GM18508 (cell line): Measurements from ENCODE around the gene KIF26B.

Source experiments
- ATAC-seq: cut with Tn5 transposase; IDR thresholded peaks from one replicate; pipeline ENCODE4 v1.9.1; 2021; ENCODE audit warnings: moderate number of reproducible peaks; ENCODE audit not compliant: insufficient read depth, unreplicated experiment

Gene KIF26B

DNA sequence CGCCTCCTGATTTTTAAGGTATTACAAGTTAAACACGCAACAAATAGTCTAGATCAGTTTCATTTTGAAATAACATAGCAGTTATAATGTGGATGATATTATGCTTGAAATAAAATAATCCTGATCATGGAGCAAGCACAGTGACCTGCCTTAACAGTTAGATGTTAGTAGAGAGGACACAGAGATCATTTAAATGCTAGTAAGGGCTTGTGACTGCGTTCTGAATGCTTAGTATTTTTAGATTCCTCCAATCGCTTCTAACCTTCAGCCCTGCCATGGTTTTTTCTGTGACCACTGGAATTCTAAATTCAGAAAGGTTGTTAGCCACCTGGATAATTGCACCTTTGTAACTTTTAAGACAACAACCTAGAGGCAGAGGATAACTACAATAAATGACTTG is 46.4 kb downstream of the KIF26B start:
- no peak for ATAC-seq

DNA sequence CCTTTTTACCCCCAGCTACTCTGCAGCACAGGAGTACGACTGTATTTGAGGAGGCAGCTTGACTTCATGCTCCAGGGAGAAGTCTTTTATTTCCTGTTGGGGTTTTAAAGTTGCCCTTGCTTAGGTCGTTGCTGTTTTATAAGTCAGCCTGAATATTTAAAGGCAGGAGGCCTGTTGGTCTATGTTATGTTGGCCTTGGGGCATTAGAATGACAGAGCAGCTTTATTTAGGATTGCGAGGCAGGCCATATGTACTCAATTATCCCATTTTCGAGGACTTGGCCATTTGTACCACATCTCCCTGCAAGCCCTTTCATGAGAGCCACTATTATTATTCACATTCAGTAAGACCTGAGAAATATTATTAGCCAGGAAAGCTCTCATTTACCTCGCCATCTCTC is 47.0 kb downstream of the KIF26B start:
- no peak for ATAC-seq

DNA sequence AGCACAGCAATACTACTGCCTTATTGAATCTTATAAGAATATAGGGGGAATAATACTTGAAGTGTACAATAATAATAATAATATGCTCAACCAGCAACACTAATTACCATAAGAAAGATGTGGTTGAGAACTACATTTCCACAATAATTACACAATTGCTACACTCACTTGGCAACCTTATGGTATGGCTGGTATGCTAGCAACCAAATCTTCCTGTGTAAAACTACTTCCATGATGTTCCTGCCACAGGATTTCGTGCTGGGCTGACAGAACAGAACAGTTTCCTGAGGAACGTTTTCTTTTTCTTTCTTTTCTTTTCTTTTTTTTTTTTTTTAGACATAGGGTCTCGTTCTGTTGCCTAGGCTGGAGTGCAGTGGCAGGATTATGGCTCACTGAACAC is 50.6 kb downstream of the KIF26B start:
- no peak for ATAC-seq

DNA sequence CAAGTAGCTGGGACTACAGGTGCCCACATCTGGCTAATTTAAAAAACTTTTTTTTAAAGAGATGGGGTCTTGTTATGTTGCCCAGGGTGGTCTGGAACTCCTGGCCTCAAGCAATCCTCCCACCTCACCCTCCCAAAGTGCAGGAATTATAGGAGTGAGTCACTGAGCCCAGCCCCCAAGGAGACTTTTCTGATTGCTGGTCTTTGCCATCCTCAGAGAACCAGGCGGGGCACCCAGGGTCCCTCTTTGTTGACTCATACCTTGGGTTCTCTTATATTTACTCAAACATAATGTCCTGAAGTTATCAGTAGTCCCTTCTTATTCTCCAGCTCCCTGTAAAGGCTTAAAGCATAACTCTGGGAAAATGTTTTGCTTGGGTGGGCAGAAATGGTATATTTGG is 51.1 kb downstream of the KIF26B start:
- no peak for ATAC-seq

DNA sequence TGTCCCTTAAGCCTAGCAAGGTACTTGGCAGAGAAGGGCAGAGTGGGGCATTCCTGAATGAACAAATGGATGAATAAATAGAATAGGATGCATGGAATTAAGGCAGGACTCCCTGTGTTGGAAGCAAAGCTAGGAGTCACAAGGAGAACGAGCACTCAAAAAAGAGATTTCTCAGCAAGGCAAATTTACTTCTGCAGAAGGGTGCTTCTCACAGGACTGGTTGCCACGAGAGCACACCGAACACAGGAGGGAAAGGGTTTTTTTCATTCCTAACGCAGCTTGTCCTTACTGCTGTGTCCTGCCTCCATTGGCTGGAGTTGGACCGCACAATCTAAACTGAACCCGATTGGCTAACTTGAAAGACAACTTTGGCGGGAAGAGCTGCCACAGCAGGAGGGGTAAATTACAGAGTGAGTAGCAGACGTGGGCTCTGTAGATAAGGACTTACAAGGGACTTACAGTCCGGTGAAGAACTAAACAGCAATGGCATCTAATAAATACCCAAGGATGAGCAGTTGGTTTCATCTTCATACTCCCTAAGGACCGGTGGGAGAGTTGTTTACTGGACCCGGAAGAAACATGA is 52.4 kb downstream of the KIF26B start:
- no peak for ATAC-seq

DNA sequence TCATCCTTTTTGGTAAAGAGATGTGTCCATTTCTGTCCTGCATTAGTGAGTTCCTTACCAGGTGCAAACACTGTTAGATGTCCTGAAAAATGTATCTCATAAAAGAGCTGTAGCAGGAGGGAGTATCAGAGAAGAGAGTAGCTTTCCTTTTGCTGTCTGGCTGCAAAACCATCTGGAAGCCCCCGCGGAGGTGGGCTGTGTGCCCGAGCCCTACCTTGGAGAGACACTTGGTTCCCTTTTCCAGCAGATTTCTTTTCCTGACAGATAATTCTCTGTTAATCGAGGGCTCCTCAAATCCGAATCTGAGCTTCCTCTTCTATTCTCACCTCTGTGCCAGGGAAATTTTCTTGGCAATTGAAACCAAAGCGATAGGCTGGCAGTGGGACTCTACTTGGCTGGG is 53.0 kb downstream of the KIF26B start:
- ATAC-seq, result no peak

DNA sequence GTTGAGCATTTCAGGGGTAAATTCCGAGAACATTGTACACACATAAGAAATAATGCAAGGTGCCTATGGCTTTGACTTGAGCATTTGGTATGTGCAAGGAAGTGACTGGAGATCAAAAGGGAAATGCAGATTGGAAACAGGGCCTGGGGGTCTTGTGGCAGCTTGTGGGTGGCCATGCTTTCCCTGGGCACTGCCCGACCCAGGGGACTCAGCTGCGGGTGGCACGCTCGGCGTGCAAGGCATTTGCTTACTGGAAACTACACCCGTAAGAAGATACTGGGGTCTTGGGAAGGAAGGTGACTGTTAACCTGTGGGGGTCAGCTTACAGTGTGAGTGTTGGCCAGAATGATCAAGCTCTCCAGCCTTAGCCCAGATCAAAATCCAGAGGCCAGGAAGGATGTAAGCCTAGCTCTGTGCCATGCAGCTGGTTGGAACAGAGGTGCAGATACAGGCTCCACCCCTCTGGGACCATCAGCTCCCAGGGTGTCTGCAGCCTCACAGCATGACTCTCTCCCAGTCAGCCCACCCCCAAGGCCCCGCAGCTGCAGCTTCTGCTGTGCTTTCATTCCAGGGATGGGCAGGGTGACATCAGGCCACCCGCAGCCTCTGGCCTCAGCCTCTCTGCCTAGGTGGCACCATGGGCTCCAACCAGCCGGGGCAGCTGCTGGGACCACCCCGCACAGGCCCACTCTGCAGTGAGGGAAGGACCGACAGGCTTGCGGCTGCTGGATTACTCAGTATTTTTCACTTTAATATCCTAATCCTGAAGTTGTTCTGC is 55.1 kb downstream of the KIF26B start:
- ATAC-seq, result no peak

DNA sequence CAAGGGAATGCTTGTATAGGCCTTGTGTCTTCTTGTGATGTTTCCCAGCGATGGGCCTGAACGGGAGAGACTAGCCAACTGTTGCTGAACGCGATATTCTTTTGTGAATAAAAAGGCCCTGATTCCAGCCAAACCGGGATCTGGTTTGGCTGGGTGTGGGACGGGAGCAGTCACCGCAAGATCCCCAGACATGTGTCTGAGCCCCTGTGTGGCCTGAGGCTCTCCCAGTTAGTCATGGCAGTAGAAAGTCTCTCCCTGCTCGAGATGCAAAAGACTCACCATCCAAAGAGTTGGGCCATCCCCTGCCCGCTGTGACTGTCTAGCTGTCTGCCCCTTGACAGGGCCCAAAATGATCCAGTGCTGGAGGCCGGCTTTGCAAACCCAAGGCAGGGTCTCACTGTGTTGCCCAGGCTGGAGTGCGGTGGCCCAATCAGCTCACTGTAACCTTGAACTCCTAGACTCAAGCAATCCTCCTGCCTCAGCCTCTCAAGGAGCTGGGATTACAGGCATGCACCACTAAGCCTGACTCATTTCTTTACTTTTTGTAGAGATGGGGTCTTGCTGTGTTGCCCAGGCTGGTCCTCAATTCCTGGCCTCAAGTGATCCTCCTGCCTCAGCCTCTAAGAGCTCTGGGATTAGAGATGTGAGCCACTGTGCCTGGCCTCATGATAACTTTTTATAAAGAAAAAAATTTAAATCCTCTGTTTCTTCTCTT is 56.4 kb downstream of the KIF26B start:
- no peak for ATAC-seq

DNA sequence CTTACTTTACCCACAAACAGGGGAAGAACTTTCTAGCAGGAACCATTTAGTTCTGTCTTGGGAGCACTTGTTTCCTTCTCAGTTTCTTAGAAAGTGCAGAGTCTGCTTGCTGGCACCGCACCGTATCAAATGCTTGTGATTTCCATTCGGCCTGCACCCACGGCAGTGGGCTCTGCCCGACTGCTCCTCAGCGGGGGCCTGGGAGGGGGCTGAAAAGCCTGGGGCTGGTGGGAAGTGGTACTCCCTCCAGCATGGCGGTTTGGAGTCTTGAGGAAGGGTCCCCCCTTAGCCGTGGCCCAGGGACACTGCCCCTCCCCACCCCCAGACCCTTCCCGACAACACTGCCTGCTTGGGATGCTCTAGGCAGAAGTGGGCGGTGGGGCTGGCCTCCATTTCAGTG is 57.0 kb downstream of the KIF26B start:
- ATAC-seq, result no peak

DNA sequence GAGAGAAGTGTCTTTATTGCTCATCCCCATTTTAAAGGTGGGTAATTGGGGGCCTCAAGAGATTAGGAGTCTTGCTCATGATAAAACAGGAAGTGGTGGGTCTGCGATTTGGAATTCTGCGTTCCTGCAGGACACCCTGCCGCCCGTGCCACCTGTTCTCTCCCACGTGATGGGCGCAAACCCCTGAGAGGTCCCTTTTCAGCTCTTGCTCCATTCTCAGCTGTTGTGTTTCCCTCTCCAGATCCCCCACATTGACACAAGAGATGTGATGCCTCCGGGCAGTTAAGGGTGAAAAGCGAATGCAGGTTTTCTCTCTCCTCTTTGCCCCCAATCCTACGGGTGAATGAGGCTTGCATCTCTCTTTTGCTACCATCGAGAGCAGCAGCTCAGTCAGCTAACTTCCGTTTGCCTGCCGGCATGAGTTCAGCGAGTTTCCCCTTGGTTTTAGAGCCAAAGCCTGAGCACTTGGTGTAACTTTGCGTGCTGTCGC is 57.5 kb downstream of the KIF26B start:
- no peak for ATAC-seq

DNA sequence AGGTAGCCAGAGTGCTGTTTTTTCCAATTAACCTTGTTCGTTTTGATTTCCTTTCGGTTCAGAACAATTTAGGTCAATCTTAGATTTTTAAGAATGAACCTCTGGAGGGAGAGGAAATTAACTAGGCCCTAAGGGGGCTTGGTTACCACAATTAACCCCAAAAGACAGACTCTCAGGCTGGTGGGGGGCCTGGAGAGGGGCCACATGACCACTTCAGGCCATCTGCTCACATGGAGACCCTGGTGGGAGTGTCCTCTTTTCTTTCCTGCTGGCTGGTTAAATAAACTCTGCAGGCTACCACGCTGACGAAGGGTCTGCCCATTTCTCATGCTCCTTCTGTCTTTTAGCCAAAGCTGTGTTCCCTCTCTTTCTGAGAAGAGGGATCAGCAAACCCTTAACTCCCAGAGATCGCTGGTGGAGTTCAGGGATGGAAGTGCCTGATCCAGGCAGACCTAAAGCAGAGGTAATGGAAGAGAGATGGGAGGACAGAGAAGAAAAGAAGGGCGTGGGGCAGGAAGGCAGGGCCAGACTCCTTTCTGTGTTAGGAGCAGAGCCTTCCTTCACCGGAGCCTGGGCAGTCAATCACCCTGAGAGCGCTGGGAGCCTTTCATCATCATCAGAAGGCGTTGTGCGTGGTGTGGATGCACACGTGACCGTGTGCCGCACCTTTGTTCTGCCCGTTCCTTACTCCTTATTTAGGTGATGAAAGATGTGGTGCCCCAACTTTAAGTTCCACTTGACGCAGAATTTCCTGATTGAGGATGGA is 58.5 kb downstream of the KIF26B start:
- no peak for ATAC-seq

DNA sequence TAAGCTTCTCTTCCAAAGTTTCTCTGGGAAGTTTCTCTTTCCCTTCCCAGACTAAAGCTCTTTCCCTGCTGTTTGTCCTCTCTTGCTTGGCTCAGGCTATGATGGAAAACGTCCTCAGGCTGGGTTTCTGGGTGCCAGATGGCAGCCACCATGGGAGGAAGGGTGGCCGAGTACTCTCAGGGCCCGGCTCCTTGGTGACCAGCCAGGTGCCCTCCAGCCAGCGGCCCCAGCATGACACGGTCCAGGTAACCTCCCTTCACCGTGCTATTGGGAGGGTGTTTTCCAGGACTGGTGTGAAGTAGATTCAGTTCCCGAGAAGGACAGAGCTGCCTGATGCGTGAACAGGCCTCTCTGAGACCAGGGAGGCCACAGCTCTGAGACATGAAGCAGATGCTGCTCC is 60.3 kb downstream of the KIF26B start:
- ATAC-seq, result no peak

DNA sequence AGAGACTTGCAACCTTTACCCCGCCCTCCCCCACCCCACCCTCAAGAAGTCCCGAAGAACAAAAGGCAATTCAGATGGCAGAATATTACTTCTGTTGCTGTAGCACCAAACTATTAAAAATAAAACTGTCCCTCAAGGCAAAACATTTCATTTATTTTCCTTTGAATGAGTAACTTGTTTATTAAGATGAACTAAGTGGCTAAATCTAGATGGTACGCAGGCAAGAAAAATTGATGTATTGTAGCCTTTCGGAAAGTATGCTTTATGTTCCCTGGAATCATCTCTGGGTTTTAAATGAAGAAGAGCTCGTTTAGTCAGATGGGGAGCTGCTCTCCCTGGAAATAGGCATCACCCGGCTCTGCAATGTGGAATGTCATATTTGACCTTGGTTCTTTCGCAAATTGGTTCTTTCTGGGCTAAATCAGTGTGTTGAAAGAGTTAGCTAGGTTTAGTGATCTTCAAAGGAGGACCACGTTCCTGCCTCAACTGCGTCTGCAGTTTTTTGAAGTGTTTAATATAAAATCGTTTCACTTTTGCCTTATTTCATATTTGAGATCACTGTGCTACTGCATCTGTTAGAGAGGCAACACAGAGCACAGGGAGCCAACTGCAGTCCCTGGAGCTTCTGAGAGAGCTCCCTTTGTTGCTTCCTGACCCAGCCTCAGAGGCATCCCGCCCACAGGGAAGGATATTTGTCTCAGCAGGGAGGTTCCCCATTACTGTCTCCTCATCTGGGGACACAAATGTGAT is 61.8 kb downstream of the KIF26B start:
- ATAC-seq, result no peak

DNA sequence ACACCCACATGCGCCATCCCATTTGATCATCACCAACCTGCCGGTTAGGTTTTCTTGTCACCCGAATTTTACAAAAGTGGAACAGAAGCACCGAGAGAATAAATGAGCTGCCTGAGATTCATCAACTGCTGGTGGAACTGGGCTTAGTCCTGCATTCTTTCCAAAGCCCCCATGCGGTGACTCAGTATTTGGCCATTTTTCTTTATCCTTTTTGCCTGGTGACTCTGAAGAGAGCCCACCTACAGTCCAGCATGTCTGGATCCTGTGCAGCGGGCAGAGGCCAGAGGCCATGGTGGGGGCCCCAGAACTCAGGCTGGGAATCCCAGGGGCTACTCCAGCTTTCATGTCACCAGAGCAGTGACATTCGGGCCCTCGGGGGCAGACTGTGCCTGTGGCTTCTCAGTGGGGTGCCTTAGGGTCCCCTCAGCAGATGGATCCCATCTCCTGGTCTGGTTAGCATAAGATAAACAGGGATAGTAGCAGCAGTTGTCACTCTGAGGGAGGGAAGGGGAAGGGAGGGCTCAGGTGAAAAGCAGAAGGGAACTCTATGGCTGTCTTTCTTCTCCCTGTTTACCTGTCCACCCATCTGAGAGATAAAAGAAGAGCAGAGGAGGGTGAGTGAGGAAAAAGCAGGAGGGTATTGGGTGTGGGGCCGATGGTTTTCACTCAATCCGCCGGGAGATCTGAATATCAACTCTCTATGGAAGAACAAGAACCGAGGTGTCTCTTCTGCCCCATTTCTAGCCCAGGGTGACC is 63.2 kb downstream of the KIF26B start:
- ATAC-seq, result no peak

DNA sequence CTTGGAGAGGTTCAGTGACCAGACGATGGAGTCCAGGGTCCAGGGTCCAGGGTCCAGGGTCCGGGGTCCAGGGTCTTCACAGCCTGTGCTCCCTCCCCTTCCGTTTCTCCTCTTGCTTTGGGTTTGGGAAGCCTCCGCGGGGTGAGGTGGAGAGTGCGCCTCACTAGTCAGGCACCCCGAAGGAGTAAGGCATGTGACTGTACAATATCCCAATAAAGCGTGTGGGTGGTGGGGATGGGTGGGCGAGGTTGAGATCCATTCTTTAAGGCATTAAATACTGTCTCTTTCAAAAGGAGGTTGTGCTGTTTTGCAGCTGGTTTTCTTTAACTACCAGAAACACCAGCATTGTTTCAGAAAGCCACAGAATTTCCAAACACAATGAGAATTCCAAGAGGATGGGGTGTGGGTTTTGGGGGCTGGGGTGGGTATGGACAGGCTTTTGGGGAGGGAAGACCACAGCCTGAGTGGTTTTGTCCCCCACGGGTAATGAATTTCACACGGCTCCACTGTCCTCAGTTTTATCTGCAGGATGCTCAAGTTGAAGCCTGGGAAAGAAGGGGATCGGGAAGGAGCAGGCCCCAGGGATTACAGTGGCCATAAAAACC is 65.7 kb downstream of the KIF26B start:
- ATAC-seq, result no peak

DNA sequence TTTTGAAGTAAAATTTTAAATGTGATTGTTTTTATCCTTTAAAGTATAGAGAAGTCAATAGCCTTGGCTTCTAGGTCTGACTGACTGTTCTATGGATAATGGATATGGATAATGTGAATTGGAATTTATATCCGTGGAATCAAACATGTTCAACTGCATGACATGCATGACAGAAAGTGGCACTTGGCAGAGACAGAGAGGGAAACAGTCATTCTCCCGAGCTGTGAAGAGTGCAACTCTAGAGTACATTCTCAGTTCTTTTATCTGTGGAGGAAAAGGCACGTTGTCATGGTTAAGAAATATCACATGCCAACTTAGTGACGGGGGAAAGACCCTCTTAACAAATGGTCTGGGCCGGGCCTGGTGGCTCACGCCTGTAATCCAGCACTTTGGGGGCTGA is 67.0 kb downstream of the KIF26B start:
- no peak for ATAC-seq

DNA sequence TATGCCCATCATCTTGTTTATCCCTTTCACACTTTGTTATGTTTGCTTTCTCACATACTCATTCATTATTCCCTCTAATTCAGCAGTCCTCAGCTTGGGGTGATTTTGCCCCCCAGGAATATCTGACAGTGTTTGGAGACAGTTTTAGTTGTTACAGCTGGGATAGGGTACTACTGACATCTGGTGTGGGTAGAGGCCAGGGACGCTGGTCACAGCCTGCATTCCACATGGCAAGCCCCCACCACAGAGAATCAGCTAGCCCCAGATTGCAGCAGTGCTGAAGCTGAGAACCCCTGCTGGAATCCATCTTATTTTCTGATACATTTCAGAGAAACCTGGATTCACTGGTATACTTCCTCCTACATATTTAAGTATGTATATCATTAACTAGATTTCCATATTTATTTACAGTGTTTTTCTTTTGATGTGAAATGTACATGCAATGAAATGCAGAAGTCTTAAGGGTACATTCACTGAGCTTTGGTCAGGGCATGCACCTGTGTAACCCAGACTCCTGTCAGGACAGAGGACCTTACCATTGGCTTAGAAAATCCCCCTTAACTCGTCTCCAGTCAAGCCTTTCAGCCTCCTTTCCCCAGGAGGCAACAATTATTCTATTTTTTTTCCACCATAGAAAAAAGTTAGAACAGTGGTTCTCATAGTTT is 68.3 kb downstream of the KIF26B start:
- ATAC-seq, result no peak
